Measurements from ENCODE around the gene WNT5A. TPM values are rescaled to one million over a fixed set of nuclear protein-coding genes. Genes with fewer than 3 reads are reported as not detected.

WNT5A gene
- total and polyA plus RNA-seq, 2 of the 4 experiments (the other 2 are of a cell fraction): 224 to 231 TPM

DNA sequence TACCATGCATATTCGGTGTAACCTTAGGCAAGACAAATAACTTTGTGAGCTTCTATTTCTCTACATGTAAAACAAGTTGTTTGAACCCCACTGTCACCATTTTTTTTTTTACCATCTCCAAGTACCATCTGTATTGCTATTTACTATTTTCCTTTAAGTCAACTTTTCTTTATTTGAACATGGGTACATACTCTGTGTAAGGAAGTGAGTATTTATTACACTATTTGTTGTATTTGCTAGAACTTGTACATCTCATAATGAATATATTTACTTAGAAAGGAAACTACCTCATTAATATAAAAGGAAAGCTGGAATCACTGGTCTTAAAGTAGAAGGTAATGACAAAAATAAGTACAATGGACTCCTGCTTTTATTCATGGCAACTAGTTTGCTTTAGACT, 69.9 kb downstream of the WNT5A start:
- peak overlapping the region; percentile 32; the same call in 1 of the 2 replicates for H2BK20ac ChIP-seq (ENCODE audit: low read depth, low read length)
- intact Hi-C loops (cut with micrococcal nuclease): no loop called here
- no peaks in the 10 kb centered on the region for H3K79me1 ChIP-seq (ENCODE audit: low read depth in 1 of 2, low read length in 2 of 2)
- peak overlapping the region; percentile 76; the same call in 1 of the 2 replicates for H3K18ac ChIP-seq (ENCODE audit: low read depth, low read length)
- H3K9me1 ChIP-seq (ENCODE audit: insufficient read depth, low read length): no peaks in the 10 kb centered on the region
- H2AFZ ChIP-seq (replicated peaks; ENCODE audit: low read length, poor library complexity): no peak overlapping the region
- no peak overlapping the region for H3K4me2 ChIP-seq (ENCODE audit: low read depth, low read length)
- WGBS, 2 experiments (ENCODE audit: extremely low coverage in 2 of 2, insufficient read length in 1 of 2): no CpG with 5 or more reads among the region's 1 CpG
- 0 out of 2 replicates have a peak overlapping the region, but pooled peaks have one; percentile 22 for H3K14ac ChIP-seq (replicated peaks; ENCODE audit: low read depth, low read length)
- no peak overlapping the region for H4K91ac ChIP-seq (ENCODE audit: insufficient read depth, low read depth, low read length)
- no peak overlapping the region for H3K9ac ChIP-seq (ENCODE audit: low read depth, low read length)
- H2AK9ac ChIP-seq (replicated peaks; ENCODE audit: low read depth, low read length, poor library complexity): no peak overlapping the region
- H2BK5ac ChIP-seq (ENCODE audit: low read depth, low read length, poor library complexity, severe bottlenecking): peak overlapping the region; percentile 85
- H4K5ac ChIP-seq (ENCODE audit: low read depth, low read length): peak overlapping the region; percentile 45; the same call in 1 of the 2 replicates
- H3K9me3 ChIP-seq (ENCODE audit: control insufficient read depth, insufficient read depth, low read length): no peaks in the 10 kb centered on the region; the same call in 1 of the 2 replicates
- H3K4me3 ChIP-seq (ENCODE audit: insufficient read depth, low read depth, low read length): no peak overlapping the region
- H3K56ac ChIP-seq (ENCODE audit: extremely low read depth, insufficient read depth, low read length): no peak overlapping the region
- no peak for TF ChIP-seq NFE2L2 (IDR thresholded peaks at IDR 0.05; ENCODE audit: low read depth, low read length)
- no peak for TF ChIP-seq CEBPB (IDR thresholded peaks at IDR 0.05; ENCODE audit: low read depth, low read length)
- TF ChIP-seq POLR2A (IDR thresholded peaks at IDR 0.05; ENCODE audit: low read depth, low read length): no peak
- TF ChIP-seq MAFK (IDR thresholded peaks at IDR 0.05; ENCODE audit: low read depth, low read length): no peak
- TF ChIP-seq, protein P1, sequence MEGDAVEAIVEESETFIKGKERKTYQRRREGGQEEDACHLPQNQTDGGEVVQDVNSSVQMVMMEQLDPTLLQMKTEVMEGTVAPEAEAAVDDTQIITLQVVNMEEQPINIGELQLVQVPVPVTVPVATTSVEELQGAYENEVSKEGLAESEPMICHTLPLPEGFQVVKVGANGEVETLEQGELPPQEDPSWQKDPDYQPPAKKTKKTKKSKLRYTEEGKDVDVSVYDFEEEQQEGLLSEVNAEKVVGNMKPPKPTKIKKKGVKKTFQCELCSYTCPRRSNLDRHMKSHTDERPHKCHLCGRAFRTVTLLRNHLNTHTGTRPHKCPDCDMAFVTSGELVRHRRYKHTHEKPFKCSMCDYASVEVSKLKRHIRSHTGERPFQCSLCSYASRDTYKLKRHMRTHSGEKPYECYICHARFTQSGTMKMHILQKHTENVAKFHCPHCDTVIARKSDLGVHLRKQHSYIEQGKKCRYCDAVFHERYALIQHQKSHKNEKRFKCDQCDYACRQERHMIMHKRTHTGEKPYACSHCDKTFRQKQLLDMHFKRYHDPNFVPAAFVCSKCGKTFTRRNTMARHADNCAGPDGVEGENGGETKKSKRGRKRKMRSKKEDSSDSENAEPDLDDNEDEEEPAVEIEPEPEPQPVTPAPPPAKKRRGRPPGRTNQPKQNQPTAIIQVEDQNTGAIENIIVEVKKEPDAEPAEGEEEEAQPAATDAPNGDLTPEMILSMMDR (conservative IDR thresholded peaks at IDR 0.05; ENCODE audit: low read depth, low read length): no peak
- TF ChIP-seq, protein P2, sequence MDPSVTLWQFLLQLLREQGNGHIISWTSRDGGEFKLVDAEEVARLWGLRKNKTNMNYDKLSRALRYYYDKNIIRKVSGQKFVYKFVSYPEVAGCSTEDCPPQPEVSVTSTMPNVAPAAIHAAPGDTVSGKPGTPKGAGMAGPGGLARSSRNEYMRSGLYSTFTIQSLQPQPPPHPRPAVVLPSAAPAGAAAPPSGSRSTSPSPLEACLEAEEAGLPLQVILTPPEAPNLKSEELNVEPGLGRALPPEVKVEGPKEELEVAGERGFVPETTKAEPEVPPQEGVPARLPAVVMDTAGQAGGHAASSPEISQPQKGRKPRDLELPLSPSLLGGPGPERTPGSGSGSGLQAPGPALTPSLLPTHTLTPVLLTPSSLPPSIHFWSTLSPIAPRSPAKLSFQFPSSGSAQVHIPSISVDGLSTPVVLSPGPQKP (IDR thresholded peaks at IDR 0.05; ENCODE audit: borderline replicate concordance, low read depth, low read length): no peak
- TF ChIP-seq SMC3 (IDR thresholded peaks at IDR 0.05; ENCODE audit: low read depth, low read length): no peak
- TF ChIP-seq BHLHE40 (IDR thresholded peaks at IDR 0.05; ENCODE audit: low read depth, low read length): no peak
- TF ChIP-seq MAZ (IDR thresholded peaks at IDR 0.05; ENCODE audit: borderline replicate concordance, low read depth, low read length): no peak
- no peak overlapping the region for H3K23ac ChIP-seq (ENCODE audit: low read depth, low read length)
- POLR2A ChIA-PET (ENCODE audit: unreplicated experiment): no interaction called here
- CTCF ChIA-PET: no interaction called here
- no peaks in the 10 kb centered on the region for H3K36me3 ChIP-seq (ENCODE audit: control insufficient read depth, insufficient read depth, low read length)
- H3K27ac ChIP-seq (ENCODE audit: insufficient read depth, low read length): no peak overlapping the region; the same call in 1 of the 2 replicates
- no peaks in the 10 kb centered on the region for H4K20me1 ChIP-seq (ENCODE audit: insufficient read depth, low read length)
- peaks cover 5% of the 10 kb centered on the region; the same call in 1 of the 2 replicates for H3K4me1 ChIP-seq (ENCODE audit: control insufficient read depth, insufficient read depth, low read length)
- BruUV-seq (replicated peaks): no TSS peak
- dilution Hi-C loops (cut with HindIII; ENCODE audit: low sequenced_read_pairs, unreplicated experiment): no loop called here
- no peak for DNase-seq
- peak overlapping the region; percentile 56; the same call in 2 of the 3 replicates for H2BK15ac ChIP-seq (ENCODE audit: low read depth, low read length)
- no peaks in the 10 kb centered on the region for H3K27me3 ChIP-seq (ENCODE audit: control insufficient read depth, insufficient read depth, low read length)
- no peak overlapping the region for H2AK5ac ChIP-seq (ENCODE audit: low read depth, low read length)
- in situ Hi-C loops (cut with MboI; ENCODE audit: low sequenced_read_pairs): no loop called here
- no peak for ATAC-seq (ENCODE audit: low read depth)
- 0 out of 2 replicates have a peak overlapping the region, but pooled peaks have one; percentile 16 for H2BK120ac ChIP-seq (ENCODE audit: low read depth, low read length)
- H3K4ac ChIP-seq (ENCODE audit: low read depth, low read length): peak overlapping the region; percentile 19; the same call in 1 of the 2 replicates
- peak overlapping the region in 1 of 2 experiments; percentile 71; a peak in 1 of 4 replicates for H4K8ac ChIP-seq (ENCODE audit: low read depth in 2 of 2, low read length in 2 of 2)

Data from IMR-90 (cell line).